Inferior parietal cortex (tissue), 1 donor: ENCODE data around the gene AP2A2.

ENCODE experiments used
- DNase-seq: peaks from one replicate; pipeline ENCODE4 v3.0.0-alpha.2; 2016; ENCODE audit errors: extremely low spot score

AP2A2 gene

GRCh38 chr11:1042626-1043562 is 117.2 kb downstream of the AP2A2 start:
- DNase-seq: no peak

GRCh38 chr11:1043563-1044096 is 118.0 kb downstream of the AP2A2 start:
- DNase-seq: no peak

- DNase-seq: no peak
These were observed 118.5 kb downstream of the AP2A2 start for GRCh38 chr11:1044160-1044559.

GRCh38 chr11:1047595-1048156 is 122.0 kb downstream of the AP2A2 start:
- DNase-seq: no peak

GRCh38 chr11:1048375-1049070 is 122.9 kb downstream of the AP2A2 start:
- no peak for DNase-seq

GRCh38 chr11:1049071-1049405 is 123.4 kb downstream of the AP2A2 start:
- DNase-seq: no peak

- DNase-seq: no peak
These were observed 123.8 kb downstream of the AP2A2 start for GRCh38 chr11:1049431-1049891.

GRCh38 chr11:1049911-1050580 is 124.4 kb downstream of the AP2A2 start:
- DNase-seq: no peak

GRCh38 chr11:1050581-1051355 is 125.1 kb downstream of the AP2A2 start:
- DNase-seq: peak; percentile 41

GRCh38 chr11:1051356-1052132 is 125.9 kb downstream of the AP2A2 start:
- no peak for DNase-seq

GRCh38 chr11:1052133-1053011 is 126.7 kb downstream of the AP2A2 start:
- DNase-seq: no peak

GRCh38 chr11:1053121-1053901 is 127.6 kb downstream of the AP2A2 start:
- DNase-seq: no peak

GRCh38 chr11:1054143-1055108 is 128.8 kb downstream of the AP2A2 start:
- DNase-seq: no peak

GRCh38 chr11:1055109-1055703 is 129.5 kb downstream of the AP2A2 start:
- DNase-seq: no peak

- DNase-seq: no peak
These were observed 130.5 kb downstream of the AP2A2 start for GRCh38 chr11:1055990-1056771.

- no peak for DNase-seq
These were observed 132.1 kb downstream of the AP2A2 start for GRCh38 chr11:1057806-1058205.
